H1 (cell line): ENCODE results near the gene DLG1.

Experiments used
- ATF3 ChIP-seq: IDR thresholded peaks from 2 replicates; pipeline ENCODE4 v1.6.1; 2011; ENCODE audit warnings: low read depth, mild to moderate bottlenecking, low read length; ENCODE audit not compliant: insufficient read depth
- EGR1 ChIP-seq: IDR thresholded peaks from 2 replicates; pipeline ENCODE4 v1.6.1; 2011; ENCODE audit warnings: low read depth, low read length, borderline replicate concordance
- JUN ChIP-seq: IDR thresholded peaks from 2 replicates; pipeline ENCODE4 v1.6.1; 2011; ENCODE audit warnings: low read depth, mild to moderate bottlenecking, improper control_type of control experiment, low read length
- RAD21 ChIP-seq, 2 experiments: IDR thresholded peaks in 1 of 2; conservative IDR thresholded peaks in 1 of 2; 2 replicates each; pipeline ENCODE4 v1.6.1; 2011; ENCODE audit warnings: low read depth in 2 of 2, low read length in 2 of 2, improper control_type of control experiment in 1 of 2, inconsistent platforms in 1 of 2, mild to moderate bottlenecking in 1 of 2, moderate library complexity in 1 of 2
- TAF1 ChIP-seq: IDR thresholded peaks from 2 replicates; pipeline ENCODE4 v1.6.1; 2011; ENCODE audit warnings: mild to moderate bottlenecking, low read depth, low read length
- USF2 ChIP-seq: IDR thresholded peaks from 2 replicates; pipeline ENCODE4 v1.6.1; 2011; ENCODE audit warnings: low read length, improper control_type of control experiment
- YY1 ChIP-seq: IDR thresholded peaks from 2 replicates; pipeline ENCODE4 v1.6.1; 2011; ENCODE audit warnings: low read depth, mild to moderate bottlenecking, low read length

GRCh38 chr3:197002701-197003454 is 295.5 kb downstream of the DLG1 start:
- TF ChIP-seq YY1 (no peak), EGR1 (peak; percentile 85), TAF1 (0 out of 2 replicates have a peak, but pooled peaks have one; percentile 22), USF2 (no peak), RAD21 (IDR thresholded peaks at IDR 0.05 in 1 of 2, conservative IDR thresholded peaks at IDR 0.05 in 1 of 2; ENCODE audit: low read depth in 2 of 2, low read length in 2 of 2) (peak; percentile 30 to 69), ATF3 (no peak), JUN (no peak)
